Measurements from ENCODE around the gene ZNF14. TPM values are rescaled to one million over a fixed set of nuclear protein-coding genes. Genes with fewer than 3 reads are reported as not detected.

The ZNF14 gene
- total and polyA plus RNA-seq, 9 of the 15 experiments (the other 6 are each of a cell fraction or from before 2014, with no cell fraction given): 1.9 to 7.0 (median 4.0) TPM

- TF ChIP-seq ZNF518B (CRISPR knock-in tag; IDR thresholded peaks at IDR 0.05) (no peak), CREBBP (IDR thresholded peaks at IDR 0.05; ENCODE audit: low read depth, low read length) (no peak), ZSCAN32 (CRISPR knock-in tag; IDR thresholded peaks at IDR 0.05) (no peak), SNRNP70 (optimal IDR thresholded peaks at IDR 0.05; ENCODE audit: low read depth, low read length) (no peak), MCM7 (IDR thresholded peaks at IDR 0.05) (no peak), KAT8 (IDR thresholded peaks at IDR 0.05; ENCODE audit: low read depth) (no peak)
- TF ChIP-seq, protein P1, sequence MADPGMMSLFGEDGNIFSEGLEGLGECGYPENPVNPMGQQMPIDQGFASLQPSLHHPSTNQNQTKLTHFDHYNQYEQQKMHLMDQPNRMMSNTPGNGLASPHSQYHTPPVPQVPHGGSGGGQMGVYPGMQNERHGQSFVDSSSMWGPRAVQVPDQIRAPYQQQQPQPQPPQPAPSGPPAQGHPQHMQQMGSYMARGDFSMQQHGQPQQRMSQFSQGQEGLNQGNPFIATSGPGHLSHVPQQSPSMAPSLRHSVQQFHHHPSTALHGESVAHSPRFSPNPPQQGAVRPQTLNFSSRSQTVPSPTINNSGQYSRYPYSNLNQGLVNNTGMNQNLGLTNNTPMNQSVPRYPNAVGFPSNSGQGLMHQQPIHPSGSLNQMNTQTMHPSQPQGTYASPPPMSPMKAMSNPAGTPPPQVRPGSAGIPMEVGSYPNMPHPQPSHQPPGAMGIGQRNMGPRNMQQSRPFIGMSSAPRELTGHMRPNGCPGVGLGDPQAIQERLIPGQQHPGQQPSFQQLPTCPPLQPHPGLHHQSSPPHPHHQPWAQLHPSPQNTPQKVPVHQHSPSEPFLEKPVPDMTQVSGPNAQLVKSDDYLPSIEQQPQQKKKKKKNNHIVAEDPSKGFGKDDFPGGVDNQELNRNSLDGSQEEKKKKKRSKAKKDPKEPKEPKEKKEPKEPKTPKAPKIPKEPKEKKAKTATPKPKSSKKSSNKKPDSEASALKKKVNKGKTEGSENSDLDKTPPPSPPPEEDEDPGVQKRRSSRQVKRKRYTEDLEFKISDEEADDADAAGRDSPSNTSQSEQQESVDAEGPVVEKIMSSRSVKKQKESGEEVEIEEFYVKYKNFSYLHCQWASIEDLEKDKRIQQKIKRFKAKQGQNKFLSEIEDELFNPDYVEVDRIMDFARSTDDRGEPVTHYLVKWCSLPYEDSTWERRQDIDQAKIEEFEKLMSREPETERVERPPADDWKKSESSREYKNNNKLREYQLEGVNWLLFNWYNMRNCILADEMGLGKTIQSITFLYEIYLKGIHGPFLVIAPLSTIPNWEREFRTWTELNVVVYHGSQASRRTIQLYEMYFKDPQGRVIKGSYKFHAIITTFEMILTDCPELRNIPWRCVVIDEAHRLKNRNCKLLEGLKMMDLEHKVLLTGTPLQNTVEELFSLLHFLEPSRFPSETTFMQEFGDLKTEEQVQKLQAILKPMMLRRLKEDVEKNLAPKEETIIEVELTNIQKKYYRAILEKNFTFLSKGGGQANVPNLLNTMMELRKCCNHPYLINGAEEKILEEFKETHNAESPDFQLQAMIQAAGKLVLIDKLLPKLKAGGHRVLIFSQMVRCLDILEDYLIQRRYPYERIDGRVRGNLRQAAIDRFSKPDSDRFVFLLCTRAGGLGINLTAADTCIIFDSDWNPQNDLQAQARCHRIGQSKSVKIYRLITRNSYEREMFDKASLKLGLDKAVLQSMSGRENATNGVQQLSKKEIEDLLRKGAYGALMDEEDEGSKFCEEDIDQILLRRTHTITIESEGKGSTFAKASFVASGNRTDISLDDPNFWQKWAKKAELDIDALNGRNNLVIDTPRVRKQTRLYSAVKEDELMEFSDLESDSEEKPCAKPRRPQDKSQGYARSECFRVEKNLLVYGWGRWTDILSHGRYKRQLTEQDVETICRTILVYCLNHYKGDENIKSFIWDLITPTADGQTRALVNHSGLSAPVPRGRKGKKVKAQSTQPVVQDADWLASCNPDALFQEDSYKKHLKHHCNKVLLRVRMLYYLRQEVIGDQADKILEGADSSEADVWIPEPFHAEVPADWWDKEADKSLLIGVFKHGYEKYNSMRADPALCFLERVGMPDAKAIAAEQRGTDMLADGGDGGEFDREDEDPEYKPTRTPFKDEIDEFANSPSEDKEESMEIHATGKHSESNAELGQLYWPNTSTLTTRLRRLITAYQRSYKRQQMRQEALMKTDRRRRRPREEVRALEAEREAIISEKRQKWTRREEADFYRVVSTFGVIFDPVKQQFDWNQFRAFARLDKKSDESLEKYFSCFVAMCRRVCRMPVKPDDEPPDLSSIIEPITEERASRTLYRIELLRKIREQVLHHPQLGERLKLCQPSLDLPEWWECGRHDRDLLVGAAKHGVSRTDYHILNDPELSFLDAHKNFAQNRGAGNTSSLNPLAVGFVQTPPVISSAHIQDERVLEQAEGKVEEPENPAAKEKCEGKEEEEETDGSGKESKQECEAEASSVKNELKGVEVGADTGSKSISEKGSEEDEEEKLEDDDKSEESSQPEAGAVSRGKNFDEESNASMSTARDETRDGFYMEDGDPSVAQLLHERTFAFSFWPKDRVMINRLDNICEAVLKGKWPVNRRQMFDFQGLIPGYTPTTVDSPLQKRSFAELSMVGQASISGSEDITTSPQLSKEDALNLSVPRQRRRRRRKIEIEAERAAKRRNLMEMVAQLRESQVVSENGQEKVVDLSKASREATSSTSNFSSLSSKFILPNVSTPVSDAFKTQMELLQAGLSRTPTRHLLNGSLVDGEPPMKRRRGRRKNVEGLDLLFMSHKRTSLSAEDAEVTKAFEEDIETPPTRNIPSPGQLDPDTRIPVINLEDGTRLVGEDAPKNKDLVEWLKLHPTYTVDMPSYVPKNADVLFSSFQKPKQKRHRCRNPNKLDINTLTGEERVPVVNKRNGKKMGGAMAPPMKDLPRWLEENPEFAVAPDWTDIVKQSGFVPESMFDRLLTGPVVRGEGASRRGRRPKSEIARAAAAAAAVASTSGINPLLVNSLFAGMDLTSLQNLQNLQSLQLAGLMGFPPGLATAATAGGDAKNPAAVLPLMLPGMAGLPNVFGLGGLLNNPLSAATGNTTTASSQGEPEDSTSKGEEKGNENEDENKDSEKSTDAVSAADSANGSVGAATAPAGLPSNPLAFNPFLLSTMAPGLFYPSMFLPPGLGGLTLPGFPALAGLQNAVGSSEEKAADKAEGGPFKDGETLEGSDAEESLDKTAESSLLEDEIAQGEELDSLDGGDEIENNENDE (IDR thresholded peaks at IDR 0.05; ENCODE audit: low read depth, low read length): no peak
- TF ChIP-seq, protein P2, sequence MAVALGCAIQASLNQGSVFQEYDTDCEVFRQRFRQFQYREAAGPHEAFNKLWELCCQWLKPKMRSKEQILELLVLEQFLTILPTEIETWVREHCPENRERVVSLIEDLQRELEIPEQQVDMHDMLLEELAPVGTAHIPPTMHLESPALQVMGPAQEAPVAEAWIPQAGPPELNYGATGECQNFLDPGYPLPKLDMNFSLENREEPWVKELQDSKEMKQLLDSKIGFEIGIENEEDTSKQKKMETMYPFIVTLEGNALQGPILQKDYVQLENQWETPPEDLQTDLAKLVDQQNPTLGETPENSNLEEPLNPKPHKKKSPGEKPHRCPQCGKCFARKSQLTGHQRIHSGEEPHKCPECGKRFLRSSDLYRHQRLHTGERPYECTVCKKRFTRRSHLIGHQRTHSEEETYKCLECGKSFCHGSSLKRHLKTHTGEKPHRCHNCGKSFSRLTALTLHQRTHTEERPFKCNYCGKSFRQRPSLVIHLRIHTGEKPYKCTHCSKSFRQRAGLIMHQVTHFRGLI (CRISPR knock-in tag; IDR thresholded peaks at IDR 0.05): no peak
These were observed 43.5 kb upstream of the ZNF14 start (continued) for GRCh38 chr19:19776206-19777008.

All from K562 (cell line).